GM18870 (cell line): ENCODE results near the gene TATDN2.
"Not testable (repeated sequence)": the region's sequence is repeated elsewhere in the genome, so short reads cannot be mapped to it uniquely, and the experiment has no call there.

Experiments used
- ATAC-seq: cut with Tn5 transposase; IDR thresholded peaks from one replicate; pipeline ENCODE4 v1.9.1; 2021; ENCODE audit warnings: moderate library complexity; ENCODE audit not compliant: unreplicated experiment

TATDN2 gene

DNA sequence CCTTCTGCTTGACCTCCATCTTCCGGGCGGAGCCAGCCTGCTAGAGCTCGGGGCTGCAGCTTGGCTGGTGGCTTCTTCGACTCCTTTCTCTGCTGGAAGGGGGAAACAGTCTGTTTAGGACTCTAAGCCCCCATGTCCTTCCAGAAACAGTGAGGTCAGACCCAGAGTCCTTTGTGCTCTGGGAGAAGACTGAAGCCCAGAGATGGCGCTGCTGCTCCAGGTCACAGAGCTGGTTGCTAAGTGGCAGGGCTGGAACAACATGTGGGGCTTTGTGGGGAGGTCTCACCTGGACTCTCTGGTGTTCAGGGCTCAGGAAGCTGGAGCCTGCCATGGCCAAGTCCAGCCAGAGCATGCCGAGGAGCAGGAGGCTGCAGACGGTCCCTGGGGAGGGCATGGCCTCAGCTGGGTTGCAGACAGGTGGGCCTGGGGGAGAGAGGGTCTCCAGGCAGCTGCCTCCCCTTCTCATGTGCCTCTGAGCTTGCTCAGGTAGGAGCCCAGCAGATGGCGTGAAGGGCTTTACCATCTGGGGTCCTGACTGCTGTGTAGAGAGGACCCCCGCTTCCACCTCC lies 41.6 kb downstream of the TATDN2 start:
- no peak for ATAC-seq

DNA sequence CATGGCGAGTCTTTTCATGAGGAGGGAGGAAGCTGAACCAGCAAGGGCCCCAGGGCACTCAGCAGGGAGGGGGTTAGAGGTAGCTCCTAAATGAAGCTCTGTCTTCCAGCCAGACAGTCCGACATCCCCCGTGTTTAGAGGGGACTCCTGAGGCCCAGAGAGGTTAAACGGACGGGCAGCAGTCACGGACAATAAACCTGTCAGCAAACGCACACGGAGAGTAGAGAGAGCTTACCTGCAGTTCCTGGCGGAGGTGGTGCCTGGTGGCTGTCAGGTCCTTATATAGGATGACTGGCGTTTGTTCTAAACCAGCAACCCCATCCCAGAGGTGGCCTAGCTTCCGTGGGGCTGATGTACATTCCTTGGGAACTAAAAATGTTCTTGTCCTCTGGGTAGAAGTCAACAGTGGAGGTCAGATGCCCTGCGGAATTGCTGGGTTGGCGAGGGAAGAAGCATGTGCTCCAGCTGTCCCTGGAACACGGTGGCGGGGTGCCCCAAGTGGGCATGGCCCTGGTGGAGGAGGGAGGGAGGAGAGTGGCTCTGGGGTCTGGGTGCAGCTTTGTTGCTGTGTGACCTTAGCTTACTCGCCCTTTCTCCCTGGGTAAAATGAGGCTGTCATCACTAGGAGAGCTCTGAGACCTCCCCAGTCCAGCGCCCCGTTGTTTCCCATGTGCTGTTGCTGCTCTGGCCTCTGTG lies 42.4 kb downstream of the TATDN2 start:
- ATAC-seq, result no peak

DNA sequence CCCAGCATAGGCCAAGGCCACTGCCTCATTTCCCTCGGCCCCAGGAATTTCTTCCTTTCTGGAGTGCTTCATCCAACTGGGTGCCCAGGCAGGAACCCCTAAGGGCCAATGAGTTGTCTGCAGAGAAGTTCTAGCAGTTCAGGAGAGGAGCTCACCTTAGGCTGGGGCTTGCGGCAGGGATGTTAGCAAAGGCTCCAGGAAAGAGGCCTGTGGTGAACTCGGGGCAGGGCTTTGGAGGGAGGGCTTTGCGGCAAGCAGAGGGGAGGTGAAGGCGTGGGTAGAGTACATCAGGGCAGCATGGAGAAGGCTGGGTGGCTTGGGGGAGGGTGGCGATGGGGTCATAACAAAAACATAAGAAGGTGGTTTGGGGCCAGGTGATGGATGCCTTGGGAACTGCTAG lies 43.4 kb downstream of the TATDN2 start:
- ATAC-seq, result no peak

DNA sequence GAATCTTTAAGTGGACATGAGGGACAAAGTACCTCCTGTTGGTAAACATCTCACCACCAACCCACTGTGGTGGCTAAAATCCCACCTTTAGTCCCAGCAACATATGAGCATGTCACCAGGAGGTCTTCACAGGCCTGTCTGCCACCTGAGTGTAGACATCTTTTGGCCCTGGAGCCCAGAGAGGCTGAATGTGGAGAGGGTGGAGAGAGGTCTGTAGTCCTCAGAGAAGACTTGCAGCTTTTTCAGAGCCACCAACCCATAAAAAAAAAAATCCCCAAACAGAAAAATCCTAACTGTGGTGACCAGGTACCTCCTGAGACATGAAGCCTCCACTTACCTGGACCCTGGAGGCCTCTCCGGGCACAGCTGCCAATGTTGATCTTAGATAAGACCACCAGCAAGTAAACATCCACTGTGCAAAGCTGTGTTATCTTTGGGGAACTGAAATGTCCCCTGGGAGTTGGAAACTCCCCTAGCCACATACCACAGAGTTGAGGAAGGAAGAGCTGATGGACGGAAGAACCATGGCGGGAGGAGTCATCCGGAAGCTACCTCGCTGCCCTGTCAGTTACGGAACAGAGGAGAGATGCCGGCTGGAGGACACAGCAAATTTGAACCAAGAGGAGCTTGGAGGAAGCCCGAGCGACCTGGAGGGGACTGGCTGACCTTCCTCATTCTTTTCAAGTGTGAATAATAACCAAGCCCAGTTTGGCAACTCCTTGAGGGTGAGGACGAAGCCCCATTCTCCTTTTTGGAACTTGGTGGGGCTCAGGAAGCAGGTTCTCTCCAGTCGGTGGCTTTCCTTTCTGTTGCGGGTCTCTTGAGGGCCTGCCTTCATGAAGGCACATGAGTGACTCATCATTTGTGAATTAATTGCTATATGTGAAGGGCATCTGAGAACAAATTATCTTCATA lies 44.5 kb downstream of the TATDN2 start, which contains the start of gene GHRL:
Gene GHRL (minus strand): TSS at position 443 of the 915 bp plus-strand sequence. CDS start 2,767 bp downstream, outside the sequence.
- ATAC-seq, result no peak

DNA sequence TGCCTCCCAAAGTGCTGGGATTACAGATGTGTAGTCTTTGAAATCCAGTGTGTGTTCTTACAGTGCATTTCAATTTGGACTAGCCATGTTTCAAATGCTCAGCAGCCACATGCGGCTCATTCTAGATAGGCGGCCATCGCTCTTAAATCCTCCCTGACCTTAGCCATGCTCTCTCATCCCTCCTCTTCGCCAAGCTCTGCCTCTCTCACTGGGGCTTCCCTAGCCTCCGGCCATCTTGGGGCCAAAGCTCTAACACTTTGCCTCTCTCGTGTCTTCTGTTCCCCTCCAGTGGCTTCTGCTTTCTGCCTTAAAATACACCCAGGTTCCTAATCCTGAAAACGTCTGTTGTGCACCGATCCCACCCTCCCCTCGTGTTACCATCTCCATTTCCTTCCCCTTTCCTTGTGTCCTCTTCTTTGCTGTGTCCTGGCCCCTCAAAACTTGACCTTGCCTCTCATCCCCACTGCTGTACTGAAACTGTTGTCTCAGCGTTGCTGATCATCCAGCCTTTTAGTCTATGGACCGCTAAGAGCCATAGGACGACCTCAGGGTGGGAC lies 45.8 kb downstream of the TATDN2 start:
- ATAC-seq, result no peak

GRCh38 chr3:10298064-10298463 lies 49.8 kb downstream of the TATDN2 start:
- ATAC-seq, result not testable (repeated sequence)

DNA sequence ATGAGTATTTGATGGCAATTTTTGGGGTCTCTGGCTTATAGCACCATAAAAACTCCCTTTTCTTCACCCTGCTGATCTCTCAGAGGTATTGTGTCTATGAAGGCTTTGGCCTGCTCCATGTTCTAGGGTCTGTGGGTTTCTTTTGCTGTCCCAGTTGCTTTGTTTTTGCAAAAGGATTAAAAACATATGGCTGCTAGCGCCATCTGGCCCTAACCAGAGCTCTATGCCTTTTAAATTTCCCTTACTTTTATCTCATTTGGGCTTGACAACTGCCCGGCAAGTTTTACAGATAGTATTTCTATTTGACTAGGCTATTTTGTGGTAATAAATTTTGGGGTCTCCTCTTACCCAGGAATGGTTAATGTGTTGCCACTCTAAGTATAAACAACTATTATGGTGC lies 50.9 kb downstream of the TATDN2 start:
- no peak for ATAC-seq

- ATAC-seq, result peak; percentile 57
Observed at GRCh38 chr3:10299679-10300078, 51.4 kb downstream of the TATDN2 start.

GRCh38 chr3:10300087-10300486 lies 51.8 kb downstream of the TATDN2 start:
- no peak for ATAC-seq

GRCh38 chr3:10303105-10303504 lies 54.8 kb downstream of the TATDN2 start:
- no peak for ATAC-seq

- ATAC-seq, result no peak
Observed at GRCh38 chr3:10303785-10304184, 55.5 kb downstream of the TATDN2 start.

DNA sequence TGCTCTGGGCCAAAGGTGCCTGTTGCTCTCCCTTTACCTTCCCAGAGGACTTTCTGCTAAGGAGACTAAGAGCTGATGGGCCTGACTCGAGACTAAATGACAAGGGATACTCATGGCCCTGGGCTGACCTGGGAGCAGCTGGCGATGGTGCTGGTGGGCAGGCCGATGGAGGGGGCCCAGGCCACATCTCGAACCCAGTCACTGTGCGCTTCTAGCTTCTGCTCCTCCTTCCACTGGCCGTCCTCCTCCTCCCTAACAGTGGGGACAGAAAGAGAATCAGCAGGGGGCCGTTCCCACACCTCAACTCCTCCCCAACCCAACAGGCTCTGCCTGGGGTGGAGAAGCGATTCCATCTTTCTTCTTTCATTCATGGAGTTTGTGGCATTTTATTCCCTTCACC lies 56.6 kb downstream of the TATDN2 start:
- no peak for ATAC-seq

- ATAC-seq, result no peak
Observed at GRCh38 chr3:10305331-10305902, 57.2 kb downstream of the TATDN2 start.

DNA sequence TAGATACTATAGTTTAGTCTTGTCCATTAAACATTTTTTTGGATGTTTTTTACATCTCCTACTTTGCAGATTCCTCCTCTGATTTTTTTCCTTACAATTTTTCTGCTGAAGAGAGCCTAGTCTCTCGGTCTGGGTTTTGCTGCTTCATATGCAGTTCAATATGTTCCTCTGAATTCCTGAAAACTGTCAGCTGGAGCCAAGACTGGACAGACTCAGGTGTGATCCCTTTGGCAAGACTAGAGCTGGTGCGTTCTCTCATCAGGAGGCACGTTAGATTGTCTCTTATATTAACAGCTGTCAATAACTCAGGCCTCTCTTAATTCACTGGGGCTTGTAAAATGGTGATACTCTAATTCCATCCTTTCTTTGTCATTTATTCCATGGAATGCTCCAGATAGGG lies 57.9 kb downstream of the TATDN2 start:
- no peak for ATAC-seq

DNA sequence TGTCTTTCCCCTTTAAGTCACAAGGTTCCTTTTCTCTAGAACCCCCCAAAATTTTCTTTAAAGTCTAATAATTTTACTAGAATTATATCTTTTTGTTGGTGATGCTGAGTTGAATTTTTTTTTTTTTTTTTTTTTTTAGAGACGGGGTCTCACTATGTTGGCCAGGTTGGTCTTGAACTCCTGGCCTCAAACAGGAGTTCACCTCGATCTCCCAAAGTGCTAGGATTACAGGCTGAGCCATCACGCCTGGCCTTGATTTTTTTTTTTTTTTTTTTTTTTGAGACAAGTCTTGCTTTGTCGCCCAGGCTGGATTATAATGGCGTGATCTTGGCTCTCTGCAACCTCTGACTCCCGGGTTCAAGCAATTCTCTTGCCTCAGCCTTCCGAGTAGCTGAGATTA lies 60.4 kb downstream of the TATDN2 start:
- no peak for ATAC-seq

DNA sequence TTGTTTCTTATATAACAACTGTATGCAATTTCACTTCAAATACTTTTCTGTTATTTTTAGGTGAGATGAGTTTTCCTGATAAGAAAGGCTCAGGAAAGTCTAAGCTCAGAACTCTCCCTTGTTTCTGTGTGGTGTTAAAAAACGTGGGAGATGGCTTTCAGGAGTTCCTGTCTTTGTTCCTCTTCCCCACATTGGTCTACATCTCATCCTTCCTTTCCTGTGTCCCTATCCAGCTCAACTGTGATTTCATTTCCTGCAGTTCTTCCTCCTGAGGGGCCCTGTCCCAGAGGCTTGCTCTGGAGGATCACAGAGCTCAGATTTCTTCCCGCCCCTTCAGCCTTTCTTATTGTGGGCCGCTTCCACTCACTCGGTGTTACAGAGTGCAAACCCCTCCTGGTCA lies 61.5 kb downstream of the TATDN2 start:
- ATAC-seq, result no peak

DNA sequence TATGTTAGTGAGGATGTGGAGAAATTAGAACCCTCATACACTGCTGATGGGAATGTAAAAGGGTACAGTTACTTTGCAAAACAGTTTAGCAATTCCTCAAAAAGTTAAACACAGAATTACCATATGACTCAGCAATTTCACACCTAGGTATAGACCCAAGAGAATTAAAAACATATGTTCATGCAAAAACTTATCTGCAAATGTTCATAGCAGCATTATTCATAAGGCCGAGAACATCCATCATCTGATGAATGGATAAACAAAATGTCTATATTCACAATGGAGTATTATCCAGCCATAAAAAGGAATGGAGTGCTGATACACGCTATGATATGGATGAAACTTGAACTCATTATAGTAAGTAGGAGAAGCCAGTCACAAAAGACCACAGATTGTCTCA lies 62.3 kb downstream of the TATDN2 start:
- ATAC-seq, result no peak

GRCh38 chr3:10311710-10312109 lies 63.5 kb downstream of the TATDN2 start:
- no peak for ATAC-seq

DNA sequence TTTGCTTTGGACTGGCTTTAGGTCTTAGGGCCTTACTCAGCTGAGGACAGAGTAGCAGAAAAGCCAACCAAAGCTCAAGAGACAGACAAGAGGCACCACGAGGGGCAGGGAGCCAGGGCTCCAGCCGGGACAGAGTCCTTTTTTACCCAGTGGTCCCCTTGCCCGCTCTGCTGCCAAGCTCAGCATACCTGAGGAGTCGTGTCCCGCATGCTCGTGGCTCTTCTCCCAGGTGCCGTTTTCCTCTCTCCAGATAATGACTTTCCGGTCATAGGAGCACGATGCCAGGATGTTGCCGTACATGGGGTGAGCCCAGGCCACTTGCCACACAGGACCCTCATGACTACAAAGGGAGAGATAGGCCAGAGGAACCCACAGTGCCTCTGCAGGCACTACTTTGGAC lies 64.1 kb downstream of the TATDN2 start:
- no peak for ATAC-seq

DNA sequence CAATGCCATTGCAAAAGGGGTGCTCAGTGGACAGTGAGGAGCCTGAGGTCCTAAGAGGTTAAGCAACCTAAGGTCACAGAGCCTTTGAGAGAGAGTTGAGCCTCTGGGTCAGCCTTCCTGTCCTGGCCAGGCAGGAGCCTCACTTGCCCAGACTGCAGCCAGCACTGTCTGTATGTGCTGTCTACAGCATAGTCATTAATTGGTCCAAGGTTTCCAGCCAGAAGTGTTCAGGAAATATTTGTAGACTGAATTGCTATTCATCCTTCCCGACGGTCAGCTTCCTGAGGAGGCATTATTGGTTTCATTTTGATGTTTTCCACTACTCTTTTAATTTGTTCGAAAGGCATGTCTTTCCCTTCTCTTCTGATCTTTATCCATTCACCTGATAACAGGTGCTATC lies 64.6 kb downstream of the TATDN2 start:
- ATAC-seq, result no peak

- no peak for ATAC-seq
Observed at GRCh38 chr3:10315101-10315500, 66.8 kb downstream of the TATDN2 start.
